Adrenal gland (tissue), 5 donors: ENCODE measurements around the gene SPTBN1.

ENCODE experiments used
- CTCF ChIP-seq, 6 experiments: fragments of 450-650 bp in 4 of 6; fragments of 200-600 bp in 2 of 6; sonication (generic) in 1 of 6; IDR thresholded peaks; 1 replicate in 5 of 6; 2 replicates in 1 of 6; pipeline versions ENCODE4 v1.5.1 to v1.8.0; 2016 to 2021; ENCODE audit warnings: antibody characterized with exemption in 6 of 6, mild to moderate bottlenecking in 2 of 6, moderate library complexity in 1 of 6
- POLR2A ChIP-seq, 2 donors: fragments of 450-650 bp; IDR thresholded peaks; one replicate each; pipeline ENCODE4 v1.6.1; 2017; ENCODE audit warnings: antibody characterized with exemption in 2 of 2, mild to moderate bottlenecking in 2 of 2, moderate library complexity in 1 of 2
- donor health status: DM: no; HTN: no; CAD: no.

GRCh38 chr2:54659527-54659926 lies 203.4 kb downstream of the SPTBN1 start:
- TF ChIP-seq CTCF (IDR thresholded peaks at IDR 0.05): no peak
- no peak for TF ChIP-seq POLR2A (IDR thresholded peaks at IDR 0.05)
